Measurements from ENCODE around the gene PYHIN1.
"Not testable (repeated sequence)": the region's sequence is repeated elsewhere in the genome, so short reads cannot be mapped to it uniquely, and the experiment has no call there.

PYHIN1 gene

GRCh38 chr1:158999316-159000069 lies 68.1 kb downstream of the PYHIN1 start:
- no peak for ATAC-seq
- peaks cover 26% of the 10 kb centered on the region for H3K4me1 Mint-ChIP-seq
- H3K4me3 Mint-ChIP-seq: no peak overlapping the region
- H3K36me3 Mint-ChIP-seq: no peaks in the 10 kb centered on the region
- H3K9me3 Mint-ChIP-seq: peaks cover 3% of the 10 kb centered on the region
- no peaks in the 10 kb centered on the region for H3K27me3 Mint-ChIP-seq
- H3K27ac Mint-ChIP-seq: no peak overlapping the region

DNA sequence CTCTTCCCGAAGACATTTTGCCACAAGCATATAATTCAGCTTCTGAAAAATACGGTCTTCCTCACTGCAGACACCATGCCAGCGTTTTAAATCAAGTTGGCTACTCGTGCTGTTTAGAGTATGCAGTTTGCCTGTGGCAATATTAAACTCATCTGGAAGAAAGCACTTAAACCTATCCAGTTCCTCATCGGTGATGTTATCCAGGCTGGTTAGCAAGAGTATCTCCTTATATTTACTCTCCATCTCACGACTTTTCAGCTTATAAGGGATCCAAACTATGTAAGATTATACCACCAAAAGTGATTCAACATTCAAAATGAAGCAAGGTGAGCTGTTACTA lies 68.7 kb downstream of the PYHIN1 start:
- no peak for ATAC-seq
- H3K36me3 Mint-ChIP-seq: no peaks in the 10 kb centered on the region
- H3K27ac Mint-ChIP-seq: no peak overlapping the region
- H3K27me3 Mint-ChIP-seq: no peaks in the 10 kb centered on the region
- H3K4me1 Mint-ChIP-seq: peaks cover 26% of the 10 kb centered on the region
- no peak overlapping the region for H3K4me3 Mint-ChIP-seq
- no peaks in the 10 kb centered on the region for H3K9me3 Mint-ChIP-seq

DNA sequence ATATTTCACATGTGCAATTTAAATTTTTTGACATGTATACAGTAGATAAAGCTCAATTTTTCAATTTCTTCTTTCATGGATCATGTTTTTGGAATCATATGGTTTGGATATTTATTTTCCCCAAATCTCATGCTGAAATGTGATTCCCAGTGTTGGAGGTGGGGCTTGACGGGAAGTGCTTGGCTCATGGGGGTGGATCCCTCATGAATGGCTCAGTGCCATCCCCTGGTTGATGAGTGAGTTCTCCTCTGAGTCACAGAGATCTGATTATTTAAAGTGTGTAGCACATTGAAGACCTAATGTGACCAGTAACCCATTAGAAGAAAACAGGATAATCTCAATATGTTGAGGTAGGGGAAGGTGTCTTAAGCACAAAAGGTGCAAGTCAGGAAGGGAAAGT lies 69.3 kb downstream of the PYHIN1 start:
- H3K27me3 Mint-ChIP-seq: no peaks in the 10 kb centered on the region
- peaks cover 28% of the 10 kb centered on the region for H3K4me1 Mint-ChIP-seq
- ATAC-seq: no peak
- H3K27ac Mint-ChIP-seq: no peak overlapping the region
- no peaks in the 10 kb centered on the region for H3K9me3 Mint-ChIP-seq
- H3K4me3 Mint-ChIP-seq: no peak overlapping the region
- no peaks in the 10 kb centered on the region for H3K36me3 Mint-ChIP-seq

- H3K36me3 Mint-ChIP-seq: peaks cover 3% of the 10 kb centered on the region
- peaks cover 39% of the 10 kb centered on the region for H3K4me1 Mint-ChIP-seq
- H3K27me3 Mint-ChIP-seq: no peaks in the 10 kb centered on the region
- no peak overlapping the region for H3K4me3 Mint-ChIP-seq
- no peak for ATAC-seq
- H3K9me3 Mint-ChIP-seq: no peaks in the 10 kb centered on the region
- H3K27ac Mint-ChIP-seq: peak overlapping the region; percentile 78
Observed at GRCh38 chr1:159005161-159005560, 73.8 kb downstream of the PYHIN1 start.

- peak overlapping the region; percentile 78 for H3K27ac Mint-ChIP-seq
- H3K4me1 Mint-ChIP-seq: peaks cover 39% of the 10 kb centered on the region
- peaks cover 8% of the 10 kb centered on the region for H3K36me3 Mint-ChIP-seq
- H3K27me3 Mint-ChIP-seq: no peaks in the 10 kb centered on the region
- ATAC-seq: peak; percentile 58
- H3K9me3 Mint-ChIP-seq: no peaks in the 10 kb centered on the region
- H3K4me3 Mint-ChIP-seq: no peak overlapping the region
Observed at GRCh38 chr1:159005676-159006075, 74.3 kb downstream of the PYHIN1 start.

- Mint-ChIP-seq H3K27ac (peak overlapping the region; percentile 78), H3K36me3 (peaks cover 11% of the 10 kb centered on the region), H3K4me1 (peaks cover 39% of the 10 kb centered on the region)
- ATAC-seq, H3K4me3 Mint-ChIP-seq, H3K27me3 Mint-ChIP-seq, H3K9me3 Mint-ChIP-seq: not testable (repeated sequence)
Observed at GRCh38 chr1:159006210-159006807, 75.0 kb downstream of the PYHIN1 start.

DNA sequence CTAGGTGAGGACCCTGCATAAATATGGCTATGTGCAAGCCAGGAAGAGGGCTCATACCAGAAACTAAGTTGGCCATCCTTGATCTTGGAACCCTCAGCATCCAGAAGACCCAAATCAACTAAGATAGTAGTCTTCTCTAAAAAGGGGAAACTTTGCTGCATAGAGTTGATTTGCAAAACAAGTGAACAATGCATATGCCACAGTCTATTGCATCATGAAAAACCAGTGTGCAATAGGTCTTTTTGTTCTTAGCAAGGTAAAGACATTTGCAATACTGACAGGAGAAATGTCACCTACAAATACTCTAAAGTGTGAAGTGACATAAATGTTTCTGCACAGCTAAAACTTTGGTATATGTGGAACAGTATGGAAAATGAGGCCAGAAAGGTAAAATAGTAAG lies 76.4 kb downstream of the PYHIN1 start:
- Mint-ChIP-seq H3K9me3 (no peaks in the 10 kb centered on the region), H3K4me1 (peaks cover 51% of the 10 kb centered on the region), H3K27me3 (no peaks in the 10 kb centered on the region), H3K36me3 (peaks cover 22% of the 10 kb centered on the region), H3K4me3 (no peak overlapping the region), H3K27ac (peak overlapping the region; percentile 78)
- ATAC-seq: no peak

DNA sequence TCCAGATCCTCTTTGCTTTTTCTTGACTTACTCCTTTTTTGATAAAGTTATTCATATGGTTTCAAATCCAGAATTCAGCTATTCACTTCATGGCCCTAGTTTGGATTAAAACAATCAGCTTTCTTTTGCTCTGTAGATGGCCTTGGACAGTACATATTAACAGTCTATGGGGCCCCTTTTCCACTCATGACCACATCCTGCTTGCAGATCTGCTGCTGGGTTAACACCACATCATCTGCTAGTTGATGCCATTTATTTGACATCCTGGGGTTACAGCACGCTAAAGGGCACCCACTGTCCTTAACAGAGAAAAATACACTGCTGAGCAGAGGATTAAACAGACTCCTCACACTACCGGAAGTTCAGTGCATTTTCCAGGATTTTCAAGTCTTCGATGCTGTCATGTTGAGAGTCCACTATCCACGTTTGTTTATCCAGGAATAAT lies 77.4 kb downstream of the PYHIN1 start:
- Mint-ChIP-seq H3K4me3 (peak overlapping the region; percentile 91), H3K36me3 (peaks cover 32% of the 10 kb centered on the region), H3K4me1 (peaks cover 57% of the 10 kb centered on the region), H3K9me3 (no peaks in the 10 kb centered on the region), H3K27me3 (no peaks in the 10 kb centered on the region), H3K27ac (peak overlapping the region; percentile 76)
- peak; percentile 92 for ATAC-seq

DNA sequence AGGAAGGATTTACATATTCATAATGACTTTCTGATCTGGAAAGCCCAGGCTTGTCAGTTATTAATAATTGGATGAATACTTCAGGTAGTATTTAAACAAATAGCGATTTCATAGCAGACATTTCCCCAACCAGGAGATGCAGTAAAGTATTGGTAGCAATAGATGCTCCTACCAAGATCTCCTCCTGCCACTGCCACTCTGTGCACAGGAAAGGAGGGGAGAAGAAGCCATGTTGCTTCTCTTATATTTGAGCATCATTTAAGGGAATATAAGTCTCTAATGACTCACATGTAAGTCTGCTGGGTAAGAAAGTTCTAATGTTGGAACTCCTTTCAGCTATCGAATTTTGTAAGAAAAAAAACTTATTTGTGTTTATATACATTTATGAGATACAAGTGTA lies 77.9 kb downstream of the PYHIN1 start:
- Mint-ChIP-seq H3K36me3 (peaks cover 36% of the 10 kb centered on the region), H3K27ac (peak overlapping the region; percentile 76)
- ATAC-seq: no peak

GRCh38 chr1:159009704-159010361 lies 78.5 kb downstream of the PYHIN1 start, which contains the start of gene IFI16:
Gene IFI16 (plus strand): TSS chr1:159009907. CDS start chr1:159014681, 4,774 bp downstream.
- ATAC-seq: peak; percentile 75
- Mint-ChIP-seq H3K27ac (peak within 1 kb of the TSS; percentile 76), H3K36me3 (peaks cover 41% of the 10 kb centered on the region), H3K4me3 (peak within 1 kb of the TSS; percentile 91), H3K9me3 (no peaks in the 10 kb centered on the region), H3K4me1 (peaks cover 68% of the 10 kb centered on the region), H3K27me3 (no peaks in the 10 kb centered on the region)

More for the DNA sequence above, 77.9 kb downstream of the PYHIN1 start:
- Mint-ChIP-seq H3K27me3 (no peaks in the 10 kb centered on the region), H3K9me3 (no peaks in the 10 kb centered on the region), H3K4me3 (peak overlapping the region; percentile 91), H3K4me1 (peaks cover 63% of the 10 kb centered on the region)

DNA sequence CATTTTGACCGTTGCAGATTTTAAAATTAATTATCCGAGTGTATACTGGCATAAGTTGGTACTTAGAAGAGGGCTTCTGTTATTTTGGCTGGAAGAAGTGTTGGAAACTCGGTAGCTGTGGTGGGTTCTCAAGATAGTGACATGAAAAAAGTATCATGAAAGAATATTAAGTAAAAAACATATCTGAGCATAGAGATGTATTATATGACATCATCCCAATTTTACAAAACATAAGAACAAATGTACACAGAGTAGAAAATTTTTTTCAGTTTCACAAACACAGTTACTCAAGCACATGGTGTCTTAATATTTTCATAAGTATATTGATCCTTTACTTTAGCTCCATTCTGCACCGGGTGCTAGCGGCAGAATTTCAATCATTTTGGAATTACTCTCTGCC lies 79.0 kb downstream of the PYHIN1 start:
- Mint-ChIP-seq H3K27me3 (no peaks in the 10 kb centered on the region), H3K4me3 (peak overlapping the region; percentile 91), H3K27ac (peak overlapping the region; percentile 76), H3K9me3 (no peaks in the 10 kb centered on the region), H3K36me3 (peaks cover 47% of the 10 kb centered on the region), H3K4me1 (peaks cover 71% of the 10 kb centered on the region)
- no peak for ATAC-seq

- H3K4me3 Mint-ChIP-seq: peak overlapping the region; percentile 91
Observed at GRCh38 chr1:159011001-159011400, 79.6 kb downstream of the PYHIN1 start.

GRCh38 chr1:159011751-159012150 lies 80.4 kb downstream of the PYHIN1 start:
- peaks cover 71% of the 10 kb centered on the region for H3K4me1 Mint-ChIP-seq
- peak overlapping the region; percentile 76 for H3K27ac Mint-ChIP-seq
- no peaks in the 10 kb centered on the region for H3K9me3 Mint-ChIP-seq
- H3K4me3 Mint-ChIP-seq: peak overlapping the region; percentile 93
- peaks cover 60% of the 10 kb centered on the region for H3K36me3 Mint-ChIP-seq
- no peaks in the 10 kb centered on the region for H3K27me3 Mint-ChIP-seq
- no peak for ATAC-seq

More at GRCh38 chr1:159011001-159011400, 79.6 kb downstream of the PYHIN1 start:
- not testable (repeated sequence) for ATAC-seq, H3K9me3 Mint-ChIP-seq, H3K27me3 Mint-ChIP-seq
- Mint-ChIP-seq H3K4me1 (peaks cover 71% of the 10 kb centered on the region), H3K36me3 (peaks cover 53% of the 10 kb centered on the region), H3K27ac (peak overlapping the region; percentile 76)

- peak overlapping the region; percentile 76 for H3K27ac Mint-ChIP-seq
- peak overlapping the region; percentile 89 for H3K4me3 Mint-ChIP-seq
- no peaks in the 10 kb centered on the region for H3K9me3 Mint-ChIP-seq
- peaks cover 64% of the 10 kb centered on the region for H3K36me3 Mint-ChIP-seq
- peaks cover 67% of the 10 kb centered on the region for H3K4me1 Mint-ChIP-seq
- H3K27me3 Mint-ChIP-seq: no peaks in the 10 kb centered on the region
- ATAC-seq: peak; percentile 60
Observed at GRCh38 chr1:159012495-159012894, 81.1 kb downstream of the PYHIN1 start.

- H3K4me1 Mint-ChIP-seq: peaks cover 63% of the 10 kb centered on the region
- no peak for ATAC-seq
- H3K9me3 Mint-ChIP-seq: no peaks in the 10 kb centered on the region
- peak overlapping the region; percentile 76 for H3K27ac Mint-ChIP-seq
- H3K4me3 Mint-ChIP-seq: peak overlapping the region; percentile 89
- H3K36me3 Mint-ChIP-seq: peaks cover 78% of the 10 kb centered on the region
- no peaks in the 10 kb centered on the region for H3K27me3 Mint-ChIP-seq
Observed at GRCh38 chr1:159014003-159014571, 82.7 kb downstream of the PYHIN1 start.
